NCI-H460 (cell line): Measurements from ENCODE around the gene SF1. TPM values are rescaled to one million over a fixed set of nuclear protein-coding genes. Genes with fewer than 3 reads are reported as not detected.

Experiments
- DNase-seq: peaks from one replicate; pipeline ENCODE4 v3.0.0-alpha.2; 2016; ENCODE audit warnings: low read depth; ENCODE audit errors: extremely low read depth
- total RNA-seq: library from RNA; depleted of rRNA; stranded (reverse); fragments of >200 nt; shearing (Covaris generic); gene quantifications from 2 replicates; pipeline ENCODE4 v1.2.3, GENCODE V29; 2014

Gene SF1
- total RNA-seq, 1 experiment from 2014 or later, result 72.2 TPM

- DNase-seq, result no peak
Observed at GRCh38 chr11:64764040-64764611, 14.2 kb downstream of the SF1 start.

GRCh38 chr11:64763526-64764039, 14.8 kb downstream of the SF1 start:
- no peak for DNase-seq

- no peak for DNase-seq
Observed at GRCh38 chr11:64762674-64763525, 15.4 kb downstream of the SF1 start.

GRCh38 chr11:64762277-64762673, 16.1 kb downstream of the SF1 start:
- DNase-seq, result no peak

- DNase-seq, result no peak
Observed at GRCh38 chr11:64760759-64761420, 17.5 kb downstream of the SF1 start.

- DNase-seq, result no peak
Observed at GRCh38 chr11:64759722-64760719, 18.3 kb downstream of the SF1 start, which contains the start of gene PYGM. TSS of gene PYGM (minus strand) at chr11:64759974. CDS start at chr11:64759898, 76 bp downstream.

GRCh38 chr11:64759131-64759721, 19.1 kb downstream of the SF1 start:
- DNase-seq, result no peak

- DNase-seq, result no peak
Observed at GRCh38 chr11:64758330-64759079, 19.8 kb downstream of the SF1 start.

- no peak for DNase-seq
Observed at GRCh38 chr11:64757549-64758329, 20.6 kb downstream of the SF1 start.

- DNase-seq, result no peak
Observed at GRCh38 chr11:64755681-64756361, 22.5 kb downstream of the SF1 start.

- DNase-seq, result no peak
Observed at GRCh38 chr11:64754919-64755662, 23.3 kb downstream of the SF1 start.

GRCh38 chr11:64754124-64754918, 24.0 kb downstream of the SF1 start:
- DNase-seq, result no peak

- DNase-seq, result no peak
Observed at GRCh38 chr11:64753380-64754123, 24.8 kb downstream of the SF1 start.

- no peak for DNase-seq
Observed at GRCh38 chr11:64753019-64753379, 25.3 kb downstream of the SF1 start.

GRCh38 chr11:64752175-64752970, 26.0 kb downstream of the SF1 start:
- no peak for DNase-seq
